Brain microvascular endothelial cell (primary cell): ENCODE data around the gene CRYBB2.
"Not testable (repeated sequence)": the region's sequence is repeated elsewhere in the genome, so short reads cannot be mapped to it uniquely, and the experiment has no call there.

Source experiments
- DNase-seq: peaks from one replicate; pipeline ENCODE4 v3.0.0-alpha.2; 2020
- H3K27ac ChIP-seq: fragments of 250-450 bp; sonication (Bioruptor Pico); 2 replicates; pipeline ENCODE4 v1.5.1; 2020; ENCODE audit warnings: mild to moderate bottlenecking, moderate library complexity
- H3K27me3 ChIP-seq: fragments of 250-450 bp; sonication (Bioruptor Pico); replicated peaks from 2 replicates; pipeline ENCODE4 v1.5.1; 2020; ENCODE audit warnings: mild to moderate bottlenecking
- H3K36me3 ChIP-seq: fragments of 250-450 bp; sonication (Bioruptor Pico); replicated peaks from 2 replicates; pipeline ENCODE4 v1.5.1; 2020; ENCODE audit warnings: mild to moderate bottlenecking
- H3K4me3 ChIP-seq: 2 replicates; pipeline ENCODE4 v1.5.1; 2011; ENCODE audit warnings: low read depth, mild to moderate bottlenecking, control low read depth, low read length, moderate library complexity
- in situ Hi-C: cut with HindIII; loops from 2 replicates; pipeline ENCODE4 v1.10.0; 2017; ENCODE audit warnings: low sequenced_read_pairs, low pct_ligation_motif_present
- TF ChIP-seq, protein P1 (sequence below): IDR thresholded peaks from 2 replicates; pipeline ENCODE4 v1.5.1; 2011; ENCODE audit warnings: low read depth, mild to moderate bottlenecking, moderate library complexity, low read length, control low read depth, inconsistent platforms; ENCODE audit errors: missing control alignments

The CRYBB2 gene

DNA sequence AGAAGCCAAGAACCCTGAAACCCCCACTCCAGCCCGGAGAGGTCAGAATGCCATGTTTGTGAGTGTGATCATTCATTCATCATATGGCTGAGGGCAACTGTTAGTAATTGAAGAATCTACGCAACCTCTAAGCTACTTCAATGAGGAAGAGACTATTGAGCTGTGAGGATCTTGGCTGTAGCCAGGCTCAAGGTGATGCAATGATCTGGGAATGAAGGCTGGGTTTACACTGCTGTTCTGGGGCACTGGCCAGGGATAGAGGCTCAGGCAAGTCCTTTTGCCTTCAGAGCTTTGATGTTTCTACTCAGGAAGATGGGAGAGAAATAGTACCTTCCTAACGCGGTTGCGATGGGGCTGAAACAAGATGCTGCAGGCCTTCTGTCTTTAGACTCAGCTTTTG, 12.9 kb downstream of the CRYBB2 start:
- in situ Hi-C loops, result no loop called here
- no peak overlapping the region for H3K27ac ChIP-seq

DNA sequence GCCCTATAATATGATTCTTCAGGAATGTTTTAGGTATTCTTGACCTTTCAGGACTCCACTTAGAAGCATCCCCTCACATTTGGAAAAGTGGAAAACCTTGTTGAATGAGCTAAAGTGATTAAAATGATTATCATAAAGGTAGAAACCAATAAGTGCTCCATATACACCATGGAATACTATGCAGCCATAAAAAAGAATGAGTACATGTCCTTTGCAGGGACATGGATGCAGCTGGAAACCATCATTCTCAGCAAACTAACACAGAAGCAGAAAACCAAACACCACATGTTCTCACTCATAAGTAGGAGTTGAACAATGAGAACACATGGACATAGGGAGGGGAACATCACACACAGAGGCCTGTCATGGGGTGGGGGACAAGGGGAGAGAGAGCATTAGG, 14.3 kb downstream of the CRYBB2 start:
- H3K27me3 ChIP-seq, DNase-seq, H3K27ac ChIP-seq, H3K4me3 ChIP-seq, in situ Hi-C loops, H3K36me3 ChIP-seq: not testable (repeated sequence)

More for the DNA sequence above, 12.9 kb downstream of the CRYBB2 start:
- DNase-seq, result no peak
- no peaks in the 10 kb centered on the region for H3K36me3 ChIP-seq
- no peak overlapping the region for H3K4me3 ChIP-seq
- no peaks in the 10 kb centered on the region for H3K27me3 ChIP-seq
- TF ChIP-seq, protein P1, sequence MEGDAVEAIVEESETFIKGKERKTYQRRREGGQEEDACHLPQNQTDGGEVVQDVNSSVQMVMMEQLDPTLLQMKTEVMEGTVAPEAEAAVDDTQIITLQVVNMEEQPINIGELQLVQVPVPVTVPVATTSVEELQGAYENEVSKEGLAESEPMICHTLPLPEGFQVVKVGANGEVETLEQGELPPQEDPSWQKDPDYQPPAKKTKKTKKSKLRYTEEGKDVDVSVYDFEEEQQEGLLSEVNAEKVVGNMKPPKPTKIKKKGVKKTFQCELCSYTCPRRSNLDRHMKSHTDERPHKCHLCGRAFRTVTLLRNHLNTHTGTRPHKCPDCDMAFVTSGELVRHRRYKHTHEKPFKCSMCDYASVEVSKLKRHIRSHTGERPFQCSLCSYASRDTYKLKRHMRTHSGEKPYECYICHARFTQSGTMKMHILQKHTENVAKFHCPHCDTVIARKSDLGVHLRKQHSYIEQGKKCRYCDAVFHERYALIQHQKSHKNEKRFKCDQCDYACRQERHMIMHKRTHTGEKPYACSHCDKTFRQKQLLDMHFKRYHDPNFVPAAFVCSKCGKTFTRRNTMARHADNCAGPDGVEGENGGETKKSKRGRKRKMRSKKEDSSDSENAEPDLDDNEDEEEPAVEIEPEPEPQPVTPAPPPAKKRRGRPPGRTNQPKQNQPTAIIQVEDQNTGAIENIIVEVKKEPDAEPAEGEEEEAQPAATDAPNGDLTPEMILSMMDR, result no peak

DNA sequence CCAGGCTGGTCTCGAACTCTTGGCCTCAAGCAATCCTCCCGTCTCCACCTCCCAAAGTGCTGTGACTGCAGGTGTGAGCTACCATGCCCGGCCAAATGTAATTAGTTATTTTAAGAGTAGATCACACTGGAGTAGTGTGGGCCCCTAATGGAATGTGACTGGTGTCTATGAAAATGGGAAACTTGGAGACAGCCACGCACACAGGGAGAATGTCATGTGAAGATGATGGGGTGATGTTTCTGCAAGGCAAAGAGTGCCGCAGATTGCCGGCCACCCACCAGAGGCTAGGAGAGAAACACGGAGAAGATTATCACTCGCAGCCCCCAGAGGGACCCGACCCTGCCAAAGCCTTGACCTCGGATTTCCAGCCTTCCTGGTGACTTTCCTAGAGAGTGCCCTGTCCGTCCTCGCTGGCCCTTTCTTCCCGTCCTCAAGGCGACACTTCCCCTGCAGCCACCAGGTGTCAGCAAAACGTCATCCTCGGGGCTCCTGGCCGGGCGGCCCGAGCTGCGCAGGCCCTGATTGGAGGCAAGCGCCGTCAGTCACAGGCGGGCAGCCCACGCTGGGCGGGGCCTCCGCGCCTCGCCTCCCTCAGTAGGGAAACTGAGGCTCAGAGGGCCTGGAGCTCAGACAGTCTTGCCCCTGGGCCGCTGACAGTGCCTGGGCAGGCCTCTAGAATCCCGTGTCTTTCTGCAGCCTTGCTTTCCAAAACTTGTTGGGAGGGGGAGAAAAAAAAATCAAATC, 16.3 kb downstream of the CRYBB2 start:
- in situ Hi-C loops, result no loop called here
- TF ChIP-seq, protein P1, result peak; percentile 71
- Histone ChIP-seq H3K4me3 (no peak overlapping the region), H3K27me3 (no peaks in the 10 kb centered on the region), H3K36me3 (no peaks in the 10 kb centered on the region), H3K27ac (no peak overlapping the region)
- peak; percentile 60 for DNase-seq

DNA sequence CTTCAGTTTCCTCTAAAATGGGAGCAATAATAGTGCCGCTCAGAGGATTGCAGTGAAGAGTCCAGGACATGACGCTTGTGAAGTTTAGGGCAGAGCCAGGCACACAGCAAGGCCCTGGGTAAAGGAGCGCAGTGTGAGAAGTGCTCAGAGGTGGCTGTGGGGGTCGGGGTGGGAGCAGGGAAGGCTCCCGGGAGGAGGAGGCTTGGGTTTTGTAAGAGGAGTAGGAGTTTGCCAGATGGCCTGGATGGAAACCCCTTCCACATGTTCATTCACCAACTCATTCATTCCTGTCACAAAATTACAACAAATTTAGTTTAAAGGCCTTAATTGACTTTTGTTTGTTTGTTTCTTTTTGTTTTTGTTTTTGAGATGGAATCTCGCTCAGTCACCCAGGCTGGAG, 17.0 kb downstream of the CRYBB2 start:
- no peak overlapping the region for H3K4me3 ChIP-seq
- no peaks in the 10 kb centered on the region for H3K27me3 ChIP-seq
- in situ Hi-C loops, result no loop called here
- no peak for DNase-seq
- TF ChIP-seq, protein P1, result no peak
- H3K27ac ChIP-seq, result no peak overlapping the region
- H3K36me3 ChIP-seq, result no peaks in the 10 kb centered on the region

DNA sequence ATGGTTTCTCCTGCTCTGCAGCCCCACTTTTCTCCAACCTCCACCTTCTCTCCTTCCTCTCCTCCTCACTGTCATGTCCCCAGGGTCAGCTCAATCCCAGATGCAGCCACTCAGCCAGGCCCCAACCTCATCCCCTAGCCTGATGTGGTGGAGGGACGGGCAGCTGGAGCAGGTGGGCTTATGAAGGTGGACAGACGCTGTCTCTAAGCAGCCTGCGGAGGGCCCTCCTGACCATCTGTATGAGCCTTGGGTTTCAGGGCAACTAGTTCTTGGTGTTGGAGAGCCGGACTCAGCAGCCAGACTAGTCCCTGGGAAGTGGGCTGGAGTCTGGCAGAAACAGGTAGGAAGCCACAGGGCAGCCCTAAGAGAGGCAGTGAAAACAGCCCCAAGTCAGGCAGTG, 18.1 kb downstream of the CRYBB2 start:
- TF ChIP-seq, protein P1, result no peak
- no peak for DNase-seq
- Histone ChIP-seq H3K27ac (no peak overlapping the region), H3K27me3 (no peaks in the 10 kb centered on the region), H3K4me3 (no peak overlapping the region), H3K36me3 (no peaks in the 10 kb centered on the region)
- in situ Hi-C loops, result no loop called here

DNA sequence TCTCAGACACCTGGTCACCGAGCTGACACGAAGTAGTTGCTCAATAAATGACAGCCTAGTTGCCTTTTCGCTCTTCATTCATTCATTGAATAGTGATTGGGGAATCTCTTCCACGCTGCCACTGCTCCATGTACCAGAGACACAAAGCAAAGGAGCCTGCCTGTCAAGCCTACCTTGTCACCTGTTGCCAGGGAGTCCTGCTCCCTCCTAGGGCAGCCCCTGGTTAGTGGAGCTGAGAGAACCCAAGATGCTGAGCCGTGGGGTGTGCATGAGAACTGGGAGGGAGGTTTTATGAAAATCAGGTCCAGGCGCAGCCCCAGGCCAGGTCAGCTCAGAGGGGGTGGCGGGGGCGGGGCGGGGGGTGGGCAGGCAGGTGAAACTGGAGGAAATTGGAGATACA, 18.6 kb downstream of the CRYBB2 start:
- H3K27me3 ChIP-seq, H3K36me3 ChIP-seq, H3K4me3 ChIP-seq, in situ Hi-C loops, H3K27ac ChIP-seq, DNase-seq: not testable (repeated sequence)

DNA sequence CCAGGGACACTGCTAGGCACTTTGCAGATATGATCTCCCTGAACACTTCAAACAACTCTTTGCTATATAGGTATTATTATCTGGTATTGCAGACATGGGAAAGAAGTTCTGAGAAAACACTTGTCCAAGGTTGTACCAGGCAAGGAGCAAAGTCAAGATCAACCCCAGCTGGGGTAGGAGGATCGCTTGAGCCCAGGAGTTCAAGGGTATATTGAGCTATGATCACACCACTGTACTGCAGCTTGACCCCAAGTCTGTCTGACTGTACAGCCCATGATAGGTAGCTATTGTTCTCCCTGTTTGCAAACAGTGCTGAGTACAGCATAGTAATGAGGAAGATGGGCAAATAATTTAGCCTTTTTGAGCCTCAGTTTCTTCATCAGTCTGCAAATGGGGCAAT, 35.7 kb downstream of the CRYBB2 start:
- H3K27me3 ChIP-seq, DNase-seq, H3K36me3 ChIP-seq, H3K27ac ChIP-seq, in situ Hi-C loops, H3K4me3 ChIP-seq: not testable (repeated sequence)

DNA sequence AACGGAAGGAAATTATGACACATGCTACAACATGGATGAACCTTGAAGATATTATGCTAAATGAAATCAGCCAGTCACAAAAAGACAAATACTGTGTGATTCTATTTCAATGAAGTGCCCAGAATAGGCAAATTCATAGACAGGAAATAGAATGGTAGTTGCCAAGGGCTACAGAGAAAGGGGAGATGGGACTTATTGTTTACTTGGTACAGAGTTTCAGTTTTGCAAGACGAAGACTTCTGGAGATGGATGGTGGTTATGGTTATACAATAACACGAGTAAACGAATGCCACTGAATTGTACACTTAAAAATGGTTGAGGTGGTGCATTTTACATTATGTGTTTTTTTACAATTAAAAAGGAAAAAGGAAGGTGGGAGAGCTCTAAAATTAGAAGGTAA, 48.1 kb downstream of the CRYBB2 start:
- H3K36me3 ChIP-seq, H3K4me3 ChIP-seq, DNase-seq, H3K27ac ChIP-seq, in situ Hi-C loops, H3K27me3 ChIP-seq: not testable (repeated sequence)

DNA sequence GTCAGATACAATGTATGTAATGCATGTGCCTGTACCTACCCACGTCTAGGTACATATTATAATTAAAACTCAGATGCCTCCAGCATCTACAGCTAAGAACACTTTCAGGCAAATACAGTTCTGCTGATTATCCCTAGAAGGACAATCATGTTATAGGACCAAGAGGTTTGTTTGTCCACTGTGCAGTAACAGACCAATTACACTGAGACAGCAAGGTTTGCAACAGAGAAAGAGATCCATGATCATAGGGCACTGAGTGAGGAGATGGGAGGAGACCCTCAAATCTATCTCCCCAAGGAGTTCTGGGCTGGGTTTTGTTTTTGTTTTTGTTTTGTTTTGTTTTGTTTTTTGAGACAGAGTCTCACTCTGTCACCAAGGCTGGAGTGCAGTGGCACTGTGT, 49.5 kb downstream of the CRYBB2 start:
- DNase-seq, H3K4me3 ChIP-seq, H3K27ac ChIP-seq, H3K36me3 ChIP-seq, in situ Hi-C loops, H3K27me3 ChIP-seq: not testable (repeated sequence)

DNA sequence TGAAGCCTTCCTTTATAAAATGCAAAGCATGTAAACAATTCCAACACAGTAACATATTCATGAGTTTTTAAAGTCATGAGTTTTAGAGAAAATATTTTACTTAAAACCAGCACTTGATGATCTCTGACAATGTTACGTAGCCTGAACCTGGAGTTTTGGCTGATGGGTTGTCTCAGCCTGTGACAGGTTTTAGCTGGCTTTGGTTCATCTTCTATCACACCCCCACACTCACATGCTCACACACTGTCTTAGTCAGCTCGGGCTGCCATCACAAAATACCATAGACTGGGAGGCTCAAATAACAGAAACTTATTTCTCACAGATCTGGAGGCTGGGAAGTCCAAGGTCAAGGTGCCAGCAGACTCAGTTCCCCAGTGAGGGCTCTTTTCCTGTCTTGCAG, 50.6 kb downstream of the CRYBB2 start:
- H3K4me3 ChIP-seq, H3K36me3 ChIP-seq, in situ Hi-C loops, H3K27me3 ChIP-seq, H3K27ac ChIP-seq, DNase-seq: not testable (repeated sequence)

DNA sequence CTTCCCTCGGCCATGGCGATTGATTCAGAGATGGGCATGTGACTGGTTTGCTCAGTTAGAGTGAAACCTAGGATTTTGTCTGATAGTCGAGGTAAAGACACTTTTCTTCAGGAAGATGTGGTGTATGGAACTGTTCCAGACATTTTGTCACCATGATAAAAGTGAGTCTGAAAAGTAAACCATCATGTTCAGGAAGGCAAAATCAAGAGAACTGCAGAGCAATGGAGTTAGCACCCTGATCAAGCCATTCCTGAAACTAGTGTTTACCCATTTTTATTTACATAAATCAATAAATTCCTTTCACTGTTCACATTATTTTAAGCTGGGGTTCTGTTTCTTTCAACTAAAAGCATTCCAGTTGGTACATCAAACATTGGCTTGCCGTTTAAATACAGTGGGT, 53.8 kb downstream of the CRYBB2 start:
- H3K4me3 ChIP-seq, result not testable (repeated sequence)

More for the DNA sequence above, 53.8 kb downstream of the CRYBB2 start:
- in situ Hi-C loops, H3K27me3 ChIP-seq, H3K36me3 ChIP-seq, H3K27ac ChIP-seq, DNase-seq: not testable (repeated sequence)
